HCT116 (cell line): ENCODE results near the gene SHANK3. TPM values are rescaled to one million over a fixed set of nuclear protein-coding genes. Genes with fewer than 3 reads are reported as not detected.

Experiments used
- ATAC-seq: fragments of 200-7000 bp; cut with Tn5 transposase; 2 replicates; pipeline ENCODE4 v1.9.1; 2020; ENCODE audit warnings: mild to moderate bottlenecking, moderate library complexity
- BruUV-seq: library from RNA; stranded (reverse); fragments of 400-500 nt; replicated peaks from 2 replicates; lab custom pipeline; 2021; lab: Mats Ljungman, UMichigan
- CTCF ChIA-PET: fragments of 300-600 bp; sonication (Branson Sonifier 250); formaldehyde crosslinking; loops from one replicate; lab custom pipeline; 2021; ENCODE audit warnings: antibody characterized with exemption; lab: Charles Lee
- POLR2A ChIA-PET: fragments of 300-600, 350-600 bp; sonication (Branson Sonifier 250); formaldehyde crosslinking; loops from one replicate; lab custom pipeline; 2021; ENCODE audit warnings: antibody characterized with exemption; lab: Charles Lee
- RAD21 ChIA-PET, 2 experiments: fragments of 300-600 bp; sonication (Branson Sonifier 250); formaldehyde crosslinking; loops; one replicate each; lab custom pipeline; 2023; ENCODE audit warnings: low total read pairs in 2 of 2; ENCODE audit not compliant: uncharacterized antibody in 2 of 2, unreplicated experiment in 2 of 2, low non-redundant PET in 1 of 2; lab: Charles Lee
- DNase-seq: peaks from one replicate; pipeline ENCODE4 v3.0.0-alpha.2; 2010; ENCODE audit warnings: low read depth, low spot score
- H2AFZ ChIP-seq: fragments of 200-600 bp; shearing (Covaris generic), sonication (generic); 2 replicates; pipeline ENCODE4 v1.6.1; 2017; ENCODE audit warnings: low read depth, mixed run types, mixed read lengths, antibody characterized with exemption, low read length; ENCODE audit not compliant: poor library complexity, severe bottlenecking
- H3K27ac ChIP-seq: 2 replicates; pipeline ENCODE4 v1.5.1; 2012; ENCODE audit warnings: low read depth, low read length
- H3K27me3 ChIP-seq: fragments of 200-600 bp; sonication (generic); 2 replicates; pipeline ENCODE4 v1.6.1; 2016; ENCODE audit warnings: mixed run types, low read length, mixed read lengths; ENCODE audit not compliant: insufficient read depth
- H3K36me3 ChIP-seq, 2 experiments: fragments of 200-500 bp in 1 of 2; fragments of 200-600 bp in 1 of 2; sonication (Bioruptor generic) in 1 of 2; sonication (generic) in 1 of 2; 2 replicates each; pipeline versions ENCODE4 v1.5.1 to v1.6.1; 2014 to 2016; ENCODE audit warnings: low read length in 2 of 2, inconsistent platforms in 1 of 2, mixed read lengths in 1 of 2, mixed run types in 1 of 2; ENCODE audit not compliant: insufficient read depth in 2 of 2, control insufficient read depth in 1 of 2
- H3K4me1 ChIP-seq, 2 experiments: fragments of 200-600 bp in 1 of 2; sonication (generic) in 1 of 2; 2 replicates each; pipeline versions ENCODE4 v1.5.1 to v1.6.1; 2012 to 2017; ENCODE audit warnings: low read length in 2 of 2, inconsistent platforms in 1 of 2, mild to moderate bottlenecking in 1 of 2, mixed read lengths in 1 of 2, mixed run types in 1 of 2, moderate library complexity in 1 of 2; ENCODE audit not compliant: insufficient read depth in 2 of 2, control insufficient read depth in 1 of 2
- H3K4me2 ChIP-seq: fragments of 200-600 bp; sonication (generic); 2 replicates; pipeline ENCODE4 v1.6.1; 2017; ENCODE audit warnings: mixed run types, low read length, mixed read lengths
- H3K4me3 ChIP-seq, 2 experiments: fragments of 200-600 bp in 1 of 2; sonication (generic) in 1 of 2; replicated peaks in 1 of 2; 2 replicates each; pipeline ENCODE4 v1.5.1; 2011 to 2016; ENCODE audit warnings: low read length in 2 of 2, control low read depth in 1 of 2, low read depth in 1 of 2, mild to moderate bottlenecking in 1 of 2, mixed read lengths in 1 of 2, mixed run types in 1 of 2
- H3K79me2 ChIP-seq: fragments of 200-600 bp; sonication (generic); 2 replicates; pipeline ENCODE4 v1.6.1; 2017; ENCODE audit warnings: mild to moderate bottlenecking, mixed run types, low read length, moderate library complexity, mixed read lengths; ENCODE audit not compliant: insufficient read depth
- H3K9ac ChIP-seq: fragments of 200-600 bp; sonication (generic); 2 replicates; pipeline ENCODE4 v1.6.1; 2016; ENCODE audit warnings: low read length, mixed read lengths
- H3K9me2 ChIP-seq: fragments of 200-600 bp; sonication (generic), shearing (Covaris generic); 2 replicates; pipeline ENCODE4 v1.6.1; 2017; ENCODE audit warnings: mixed run types, mild to moderate bottlenecking, moderate library complexity; ENCODE audit not compliant: insufficient read depth
- H3K9me3 ChIP-seq, 2 experiments: fragments of 200-500 bp in 1 of 2; fragments of 200-600 bp in 1 of 2; sonication (Bioruptor generic) in 1 of 2; sonication (generic) in 1 of 2; 2 replicates each; pipeline ENCODE4 v1.6.1; 2014 to 2017; ENCODE audit warnings: low read length in 2 of 2, mixed read lengths in 2 of 2, inconsistent platforms in 1 of 2, low read depth in 1 of 2, mild to moderate bottlenecking in 1 of 2, mixed run types in 1 of 2, moderate library complexity in 1 of 2; ENCODE audit not compliant: control insufficient read depth in 1 of 2, insufficient read depth in 1 of 2
- H4K20me1 ChIP-seq: fragments of 200-600 bp; sonication (generic), shearing (Covaris generic); 2 replicates; pipeline ENCODE4 v1.6.1; 2017; ENCODE audit warnings: mixed run types, mild to moderate bottlenecking, moderate library complexity; ENCODE audit not compliant: insufficient read depth
- CEBPB ChIP-seq: IDR thresholded peaks from 2 replicates; pipeline ENCODE4 v1.6.1; 2012; ENCODE audit warnings: low read depth
- EZH2 ChIP-seq: fragments of 200-600 bp; sonication (generic); IDR thresholded peaks from 2 replicates; pipeline ENCODE4 v1.6.1; 2017; ENCODE audit warnings: antibody characterized with exemption, mixed run types
- EZH2phosphoT487 ChIP-seq: fragments of 200-600 bp; IDR thresholded peaks from 2 replicates; pipeline ENCODE4 v1.6.1; 2018; ENCODE audit warnings: antibody characterized with exemption, borderline replicate concordance
- FOSL1 ChIP-seq: IDR thresholded peaks from 2 replicates; pipeline ENCODE4 v1.6.1; 2012; ENCODE audit warnings: low read depth
- JUND ChIP-seq: IDR thresholded peaks from 2 replicates; pipeline ENCODE4 v1.6.1; 2012
- POLR2AphosphoS5 ChIP-seq: IDR thresholded peaks from 2 replicates; pipeline ENCODE4 v1.6.1; 2011; ENCODE audit warnings: mild to moderate bottlenecking, low read depth, low read length, moderate library complexity
- RAD21 ChIP-seq: IDR thresholded peaks from 2 replicates; pipeline ENCODE4 v1.6.1; 2012; ENCODE audit warnings: low read depth, mild to moderate bottlenecking
- SIN3A ChIP-seq: IDR thresholded peaks from 2 replicates; pipeline ENCODE4 v1.6.1; 2012; ENCODE audit warnings: low read depth
- SP1 ChIP-seq: IDR thresholded peaks from 2 replicates; pipeline ENCODE4 v1.6.1; 2012; ENCODE audit warnings: low read depth
- TCF7L2 ChIP-seq: IDR thresholded peaks from 2 replicates; pipeline ENCODE4 v1.7.0; 2011; ENCODE audit warnings: borderline replicate concordance, inconsistent platforms; ENCODE audit not compliant: insufficient read depth, insufficient read length; ENCODE audit errors: extremely low read depth
- YY1 ChIP-seq: IDR thresholded peaks from 2 replicates; pipeline ENCODE4 v1.6.1; 2011; ENCODE audit warnings: low read length, low read depth, moderate library complexity, mild to moderate bottlenecking; ENCODE audit not compliant: insufficient replicate concordance; ENCODE audit errors: extremely low read depth
- ZNF274 ChIP-seq: fragments of 200-500 bp; sonication (Bioruptor generic); IDR thresholded peaks from 2 replicates; pipeline ENCODE4 v1.6.1; 2014; ENCODE audit warnings: mild to moderate bottlenecking, low read depth, low read length, inconsistent platforms
- intact Hi-C: fragments of 100-400 bp; cut with micrococcal nuclease; formaldehyde crosslinking; loops from 2 replicates; pipeline ENCODE4 v1.10.0; 2022
- total RNA-seq: library from RNA; stranded (reverse); gene quantifications from one replicate; pipeline ENCODE4 v1.2.1, GENCODE V29; 2021; ENCODE audit not compliant: unreplicated experiment
- TF ChIP-seq, protein P1 (sequence below): IDR thresholded peaks from 2 replicates; pipeline ENCODE4 v1.6.1; 2011; ENCODE audit warnings: mild to moderate bottlenecking, low read length, moderate library complexity; ENCODE audit not compliant: insufficient replicate concordance; ENCODE audit errors: extremely low read depth
- TF ChIP-seq, protein P2 (sequence below), 3 experiments: fragments of 200-600 bp in 1 of 3; sonication (generic) in 1 of 3; IDR thresholded peaks in 2 of 3; conservative IDR thresholded peaks in 1 of 3; 2 replicates each; pipeline ENCODE4 v1.5.1; 2012 to 2017; ENCODE audit warnings: low read depth in 2 of 3, low read length in 2 of 3, antibody characterized with exemption in 1 of 3, borderline replicate concordance in 1 of 3, control low read depth in 1 of 3, mild to moderate bottlenecking in 1 of 3, mixed read lengths in 1 of 3, mixed run types in 1 of 3, moderate library complexity in 1 of 3; ENCODE audit not compliant: insufficient read depth in 1 of 3
- TF ChIP-seq, protein P3 (sequence below): IDR thresholded peaks from 2 replicates; pipeline ENCODE4 v1.6.1; 2012
- TF ChIP-seq, protein P4 (sequence below): IDR thresholded peaks from 2 replicates; pipeline ENCODE4 v1.6.1; 2012; ENCODE audit warnings: low read depth

SHANK3 gene
- total RNA-seq, 1 experiment from 2014 or later = 16.0 TPM

DNA sequence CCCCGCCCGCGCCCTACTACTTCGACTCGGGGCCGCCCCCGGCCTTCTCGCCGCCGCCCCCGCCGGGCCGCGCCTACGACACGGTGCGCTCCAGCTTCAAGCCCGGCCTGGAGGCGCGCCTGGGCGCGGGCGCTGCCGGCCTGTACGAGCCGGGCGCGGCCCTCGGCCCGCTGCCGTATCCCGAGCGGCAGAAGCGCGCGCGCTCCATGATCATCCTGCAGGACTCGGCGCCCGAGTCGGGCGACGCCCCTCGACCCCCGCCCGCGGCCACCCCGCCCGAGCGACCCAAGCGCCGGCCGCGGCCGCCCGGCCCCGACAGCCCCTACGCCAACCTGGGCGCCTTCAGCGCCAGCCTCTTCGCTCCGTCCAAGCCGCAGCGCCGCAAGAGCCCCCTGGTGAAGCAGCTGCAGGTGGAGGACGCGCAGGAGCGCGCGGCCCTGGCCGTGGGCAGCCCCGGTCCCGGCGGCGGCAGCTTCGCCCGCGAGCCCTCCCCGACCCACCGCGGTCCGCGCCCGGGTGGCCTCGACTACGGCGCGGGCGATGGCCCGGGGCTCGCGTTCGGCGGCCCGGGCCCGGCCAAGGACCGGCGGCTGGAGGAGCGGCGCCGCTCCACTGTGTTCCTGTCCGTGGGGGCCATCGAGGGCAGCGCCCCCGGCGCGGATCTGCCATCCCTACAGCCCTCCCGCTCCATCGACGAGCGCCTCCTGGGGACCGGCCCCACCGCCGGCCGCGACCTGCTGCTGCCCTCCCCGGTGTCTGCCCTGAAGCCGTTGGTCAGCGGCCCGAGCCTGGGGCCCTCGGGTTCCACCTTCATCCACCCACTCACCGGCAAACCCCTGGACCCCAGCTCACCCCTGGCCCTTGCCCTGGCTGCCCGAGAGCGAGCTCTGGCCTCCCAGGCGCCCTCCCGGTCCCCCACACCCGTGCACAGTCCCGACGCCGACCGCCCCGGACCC, 48.0 kb downstream of the SHANK3 start:
- no peaks in the 10 kb centered on the region for H3K9me3 ChIP-seq
- no peak overlapping the region for H3K4me3 ChIP-seq
- no peak for ATAC-seq
- H4K20me1 ChIP-seq = no peaks in the 10 kb centered on the region
- no TSS peak for BruUV-seq
- intact Hi-C loops = no loop called here
- peaks cover 0 to under 1% of the 10 kb centered on the region in 2 experiments; a peak in 2 of 4 replicates for H3K36me3 ChIP-seq
- TF ChIP-seq, protein P1, sequence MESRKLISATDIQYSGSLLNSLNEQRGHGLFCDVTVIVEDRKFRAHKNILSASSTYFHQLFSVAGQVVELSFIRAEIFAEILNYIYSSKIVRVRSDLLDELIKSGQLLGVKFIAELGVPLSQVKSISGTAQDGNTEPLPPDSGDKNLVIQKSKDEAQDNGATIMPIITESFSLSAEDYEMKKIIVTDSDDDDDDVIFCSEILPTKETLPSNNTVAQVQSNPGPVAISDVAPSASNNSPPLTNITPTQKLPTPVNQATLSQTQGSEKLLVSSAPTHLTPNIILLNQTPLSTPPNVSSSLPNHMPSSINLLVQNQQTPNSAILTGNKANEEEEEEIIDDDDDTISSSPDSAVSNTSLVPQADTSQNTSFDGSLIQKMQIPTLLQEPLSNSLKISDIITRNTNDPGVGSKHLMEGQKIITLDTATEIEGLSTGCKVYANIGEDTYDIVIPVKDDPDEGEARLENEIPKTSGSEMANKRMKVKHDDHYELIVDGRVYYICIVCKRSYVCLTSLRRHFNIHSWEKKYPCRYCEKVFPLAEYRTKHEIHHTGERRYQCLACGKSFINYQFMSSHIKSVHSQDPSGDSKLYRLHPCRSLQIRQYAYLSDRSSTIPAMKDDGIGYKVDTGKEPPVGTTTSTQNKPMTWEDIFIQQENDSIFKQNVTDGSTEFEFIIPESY = no peak
- TF ChIP-seq, protein P2, sequence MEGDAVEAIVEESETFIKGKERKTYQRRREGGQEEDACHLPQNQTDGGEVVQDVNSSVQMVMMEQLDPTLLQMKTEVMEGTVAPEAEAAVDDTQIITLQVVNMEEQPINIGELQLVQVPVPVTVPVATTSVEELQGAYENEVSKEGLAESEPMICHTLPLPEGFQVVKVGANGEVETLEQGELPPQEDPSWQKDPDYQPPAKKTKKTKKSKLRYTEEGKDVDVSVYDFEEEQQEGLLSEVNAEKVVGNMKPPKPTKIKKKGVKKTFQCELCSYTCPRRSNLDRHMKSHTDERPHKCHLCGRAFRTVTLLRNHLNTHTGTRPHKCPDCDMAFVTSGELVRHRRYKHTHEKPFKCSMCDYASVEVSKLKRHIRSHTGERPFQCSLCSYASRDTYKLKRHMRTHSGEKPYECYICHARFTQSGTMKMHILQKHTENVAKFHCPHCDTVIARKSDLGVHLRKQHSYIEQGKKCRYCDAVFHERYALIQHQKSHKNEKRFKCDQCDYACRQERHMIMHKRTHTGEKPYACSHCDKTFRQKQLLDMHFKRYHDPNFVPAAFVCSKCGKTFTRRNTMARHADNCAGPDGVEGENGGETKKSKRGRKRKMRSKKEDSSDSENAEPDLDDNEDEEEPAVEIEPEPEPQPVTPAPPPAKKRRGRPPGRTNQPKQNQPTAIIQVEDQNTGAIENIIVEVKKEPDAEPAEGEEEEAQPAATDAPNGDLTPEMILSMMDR (IDR thresholded peaks at IDR 0.05 in 2 of 3, conservative IDR thresholded peaks at IDR 0.05 in 1 of 3; ENCODE audit: borderline replicate concordance in 1 of 3, insufficient read depth in 1 of 3, low read depth in 2 of 3, low read length in 2 of 3) = no peak
- TF ChIP-seq CEBPB = no peak
- TF ChIP-seq YY1 = no peak
- no peak for TF ChIP-seq TCF7L2
- no peak for TF ChIP-seq EZH2
- no peak for TF ChIP-seq FOSL1
- TF ChIP-seq JUND = no peak
- no peak for TF ChIP-seq SP1
- no peak for TF ChIP-seq EZH2phosphoT487
- TF ChIP-seq RAD21 = no peak
- TF ChIP-seq, protein P3, sequence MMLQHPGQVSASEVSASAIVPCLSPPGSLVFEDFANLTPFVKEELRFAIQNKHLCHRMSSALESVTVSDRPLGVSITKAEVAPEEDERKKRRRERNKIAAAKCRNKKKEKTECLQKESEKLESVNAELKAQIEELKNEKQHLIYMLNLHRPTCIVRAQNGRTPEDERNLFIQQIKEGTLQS = no peak
- no peak for TF ChIP-seq POLR2AphosphoS5
- no peak for TF ChIP-seq SIN3A
- no peak for TF ChIP-seq ZNF274
- TF ChIP-seq, protein P4, sequence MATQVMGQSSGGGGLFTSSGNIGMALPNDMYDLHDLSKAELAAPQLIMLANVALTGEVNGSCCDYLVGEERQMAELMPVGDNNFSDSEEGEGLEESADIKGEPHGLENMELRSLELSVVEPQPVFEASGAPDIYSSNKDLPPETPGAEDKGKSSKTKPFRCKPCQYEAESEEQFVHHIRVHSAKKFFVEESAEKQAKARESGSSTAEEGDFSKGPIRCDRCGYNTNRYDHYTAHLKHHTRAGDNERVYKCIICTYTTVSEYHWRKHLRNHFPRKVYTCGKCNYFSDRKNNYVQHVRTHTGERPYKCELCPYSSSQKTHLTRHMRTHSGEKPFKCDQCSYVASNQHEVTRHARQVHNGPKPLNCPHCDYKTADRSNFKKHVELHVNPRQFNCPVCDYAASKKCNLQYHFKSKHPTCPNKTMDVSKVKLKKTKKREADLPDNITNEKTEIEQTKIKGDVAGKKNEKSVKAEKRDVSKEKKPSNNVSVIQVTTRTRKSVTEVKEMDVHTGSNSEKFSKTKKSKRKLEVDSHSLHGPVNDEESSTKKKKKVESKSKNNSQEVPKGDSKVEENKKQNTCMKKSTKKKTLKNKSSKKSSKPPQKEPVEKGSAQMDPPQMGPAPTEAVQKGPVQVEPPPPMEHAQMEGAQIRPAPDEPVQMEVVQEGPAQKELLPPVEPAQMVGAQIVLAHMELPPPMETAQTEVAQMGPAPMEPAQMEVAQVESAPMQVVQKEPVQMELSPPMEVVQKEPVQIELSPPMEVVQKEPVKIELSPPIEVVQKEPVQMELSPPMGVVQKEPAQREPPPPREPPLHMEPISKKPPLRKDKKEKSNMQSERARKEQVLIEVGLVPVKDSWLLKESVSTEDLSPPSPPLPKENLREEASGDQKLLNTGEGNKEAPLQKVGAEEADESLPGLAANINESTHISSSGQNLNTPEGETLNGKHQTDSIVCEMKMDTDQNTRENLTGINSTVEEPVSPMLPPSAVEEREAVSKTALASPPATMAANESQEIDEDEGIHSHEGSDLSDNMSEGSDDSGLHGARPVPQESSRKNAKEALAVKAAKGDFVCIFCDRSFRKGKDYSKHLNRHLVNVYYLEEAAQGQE = no peak
- no peaks in the 10 kb centered on the region for H3K27me3 ChIP-seq
- H3K9ac ChIP-seq = no peak overlapping the region
- H3K79me2 ChIP-seq = no peaks in the 10 kb centered on the region
- H2AFZ ChIP-seq = no peak overlapping the region
- no peak overlapping the region for H3K27ac ChIP-seq
- CTCF ChIA-PET = no interaction called here
- H3K4me1 ChIP-seq = no peaks in the 10 kb centered on the region
- POLR2A ChIA-PET = no interaction called here
- H3K9me2 ChIP-seq = no peaks in the 10 kb centered on the region
- RAD21 ChIA-PET = no interaction called here
- no peak for DNase-seq
- no peak overlapping the region for H3K4me2 ChIP-seq
